Stimulated activated CD8-positive, alpha-beta memory T cell treated with anti-CD3 and anti-CD28 coated beads, Interleukin-4, amount 100 ng/mL, for 1 hour (primary cell): ENCODE data around the gene RALGAPB.

ENCODE experiments used
- DNase-seq, 2 donors: peaks; one replicate each; pipeline ENCODE4 v3.0.0-alpha.2; 2020; ENCODE audit warnings: low read depth in 2 of 2, low spot score in 1 of 2

RALGAPB gene

GRCh38 chr20:38545771-38546170 is 73.1 kb downstream of the RALGAPB start:
- DNase-seq = no peak

- no peak for DNase-seq
Measured at GRCh38 chr20:38547288-38548085, 74.8 kb downstream of the RALGAPB start.

DNA sequence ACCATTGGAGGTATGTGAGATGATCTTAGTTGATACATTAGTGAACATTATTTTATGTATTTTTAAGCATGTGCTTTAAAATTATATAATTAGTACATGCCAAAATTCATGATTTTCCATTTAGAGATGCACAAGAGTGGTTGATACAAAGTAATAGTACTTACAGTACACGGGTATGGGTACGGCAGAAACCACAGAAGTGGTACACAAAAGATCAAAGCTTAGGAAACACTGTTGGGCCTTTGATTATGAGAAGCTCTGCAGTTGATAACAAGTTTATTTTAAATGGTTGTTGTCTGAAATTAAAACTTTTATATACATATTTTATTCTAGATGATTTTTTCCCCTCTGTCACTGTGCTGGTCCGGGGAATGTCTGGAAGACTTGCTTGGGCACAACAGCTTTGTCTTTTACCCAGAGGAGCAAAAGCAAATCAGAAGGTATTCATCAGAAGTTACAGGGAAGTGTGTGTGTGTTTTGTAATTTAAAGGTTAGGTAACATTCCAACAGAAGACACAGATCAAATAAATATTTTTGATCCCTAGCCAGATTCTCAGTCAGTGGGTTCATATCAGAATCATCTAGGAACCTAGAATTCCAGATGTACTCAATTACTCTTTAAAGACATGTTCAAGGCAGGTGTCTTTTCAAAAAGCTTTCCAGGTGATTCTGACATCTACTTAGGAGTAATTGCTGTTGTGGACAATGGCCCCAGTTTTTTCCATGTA is 75.9 kb downstream of the RALGAPB start:
- DNase-seq = no peak

DNA sequence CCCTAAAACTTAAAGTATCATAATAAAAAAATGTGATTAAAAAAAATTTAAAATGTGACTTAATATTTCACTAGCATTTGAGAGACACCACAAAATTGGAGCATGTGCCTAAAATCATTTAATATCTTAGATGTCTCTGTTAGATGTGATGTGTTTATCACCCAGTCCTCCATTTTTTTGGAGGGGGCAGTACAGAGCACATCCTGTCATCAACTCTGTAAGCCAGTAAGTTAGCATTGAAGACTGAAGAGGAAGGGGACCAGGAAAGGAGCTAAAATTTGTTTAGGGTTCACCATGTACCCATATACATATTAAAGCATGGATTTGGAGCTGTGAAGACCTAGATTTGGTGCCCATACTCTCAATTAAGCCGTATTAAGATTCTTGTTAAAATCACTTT is 77.6 kb downstream of the RALGAPB start:
- DNase-seq = no peak

DNA sequence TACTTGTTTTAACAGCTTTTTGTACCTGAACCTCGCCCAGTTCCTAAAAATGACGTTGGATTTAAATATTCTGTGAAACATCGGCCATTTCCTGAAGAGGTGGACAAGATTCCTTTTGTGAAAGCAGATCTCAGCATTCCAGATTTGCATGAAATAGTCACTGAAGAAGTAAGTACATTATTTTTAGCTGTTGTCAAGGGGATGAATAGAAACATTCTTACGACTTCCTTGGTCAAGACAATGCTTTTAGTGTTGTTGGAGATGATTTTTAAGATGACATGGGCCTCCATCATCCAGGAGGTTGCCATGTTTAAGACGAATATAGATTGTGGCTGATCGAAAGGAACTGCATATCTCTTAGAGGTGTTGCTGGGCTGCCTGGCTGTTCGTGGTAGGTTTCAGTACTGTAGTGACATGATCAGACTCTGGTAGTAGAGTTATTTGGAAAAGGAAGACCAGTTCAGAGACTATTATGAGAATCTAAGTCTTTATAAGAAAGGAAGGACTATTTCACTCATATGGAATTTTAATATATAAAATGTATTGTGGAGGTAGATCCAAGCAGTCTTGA is 78.5 kb downstream of the RALGAPB start:
- no peak for DNase-seq

DNA sequence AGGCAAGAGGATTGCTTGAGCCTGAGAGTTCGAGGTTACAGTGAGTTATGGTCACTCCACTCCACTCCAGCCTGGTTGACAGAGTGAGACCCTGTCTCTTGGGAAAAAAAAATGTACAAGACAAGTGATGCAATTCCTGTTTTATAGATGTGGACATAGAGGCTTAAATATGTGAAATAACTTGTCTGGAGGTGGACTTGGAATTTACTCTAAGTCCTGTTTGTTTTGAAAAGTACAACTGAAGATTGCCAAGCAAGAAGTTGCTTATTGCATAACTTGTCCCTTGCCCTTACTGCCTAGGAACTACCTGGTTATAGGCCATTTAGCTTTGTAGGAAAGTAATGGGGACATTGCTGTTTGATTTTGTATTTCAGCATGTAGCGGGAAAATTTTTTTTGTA is 82.3 kb downstream of the RALGAPB start:
- DNase-seq = no peak

DNA sequence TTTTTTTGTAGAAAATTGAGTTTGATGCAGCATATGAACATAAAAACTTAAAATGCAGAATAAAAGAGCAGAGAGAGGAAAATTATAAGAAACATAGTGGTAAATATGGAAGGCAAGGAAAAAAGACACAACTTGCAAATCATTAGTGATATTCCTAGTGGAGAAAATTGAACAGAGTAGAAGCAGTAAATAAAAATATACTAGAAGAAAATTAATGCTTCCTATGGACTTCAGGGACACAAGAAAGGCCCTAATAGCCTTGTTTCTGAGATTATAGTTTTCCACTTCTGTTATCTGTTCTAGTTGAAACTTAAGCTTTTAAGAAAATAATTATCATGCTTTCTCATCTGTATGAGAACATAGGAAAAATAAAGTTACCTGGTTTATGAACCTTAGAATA is 82.8 kb downstream of the RALGAPB start:
- DNase-seq = no peak

GRCh38 chr20:38557174-38557573 is 84.5 kb downstream of the RALGAPB start:
- DNase-seq = no peak

- no peak for DNase-seq
Measured at GRCh38 chr20:38558596-38559360, 86.1 kb downstream of the RALGAPB start.

DNA sequence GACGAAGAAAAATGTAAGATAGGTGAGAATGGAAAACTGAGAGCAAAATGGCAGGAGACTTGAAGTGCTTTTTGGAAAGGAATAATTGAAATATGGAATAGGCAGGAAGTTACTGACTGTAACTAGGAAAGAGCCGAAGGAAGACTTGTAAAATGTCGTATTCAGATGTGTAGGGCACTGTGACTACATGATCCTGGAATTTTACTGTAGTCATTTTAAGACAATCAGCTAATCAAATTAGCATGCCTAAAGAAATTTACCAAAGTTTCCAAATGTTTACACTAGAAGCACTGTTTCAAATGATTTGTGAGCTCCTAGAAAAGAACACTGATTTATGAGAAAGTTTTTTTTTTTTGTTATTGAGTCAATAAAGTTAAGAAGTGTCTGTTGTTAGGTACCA is 87.1 kb downstream of the RALGAPB start:
- DNase-seq = no peak

DNA sequence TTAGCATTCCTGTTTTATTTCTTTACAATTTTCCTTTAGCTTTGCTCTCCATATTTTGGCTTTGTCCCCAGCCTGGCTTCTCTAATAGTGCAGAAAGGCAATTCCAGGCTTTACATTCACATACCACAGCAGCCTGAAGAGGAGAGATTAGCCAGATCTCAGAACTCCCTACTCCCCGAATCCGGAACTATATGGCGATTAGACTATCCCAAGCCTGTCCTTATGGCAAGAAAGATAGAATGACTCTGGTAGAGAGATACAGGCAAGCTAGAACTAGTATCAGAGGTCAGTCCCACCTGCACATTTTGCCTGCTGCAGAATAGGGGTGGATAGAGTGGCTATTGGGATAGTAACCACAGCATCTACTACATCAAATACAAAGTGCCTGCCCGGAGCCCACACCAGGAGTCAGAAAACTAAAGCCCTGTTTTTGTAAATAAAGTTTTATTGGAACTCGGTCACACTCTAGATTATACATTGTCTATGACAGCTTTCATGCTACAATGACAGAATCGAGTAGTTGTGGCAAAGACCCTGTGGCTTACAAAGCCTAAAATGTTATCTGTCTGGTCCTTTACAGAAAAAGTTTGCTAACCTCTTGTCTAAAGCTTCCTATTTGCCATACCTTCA is 91.3 kb downstream of the RALGAPB start:
- DNase-seq = no peak

- DNase-seq = no peak
Measured at GRCh38 chr20:38564680-38565079, 92.0 kb downstream of the RALGAPB start.

DNA sequence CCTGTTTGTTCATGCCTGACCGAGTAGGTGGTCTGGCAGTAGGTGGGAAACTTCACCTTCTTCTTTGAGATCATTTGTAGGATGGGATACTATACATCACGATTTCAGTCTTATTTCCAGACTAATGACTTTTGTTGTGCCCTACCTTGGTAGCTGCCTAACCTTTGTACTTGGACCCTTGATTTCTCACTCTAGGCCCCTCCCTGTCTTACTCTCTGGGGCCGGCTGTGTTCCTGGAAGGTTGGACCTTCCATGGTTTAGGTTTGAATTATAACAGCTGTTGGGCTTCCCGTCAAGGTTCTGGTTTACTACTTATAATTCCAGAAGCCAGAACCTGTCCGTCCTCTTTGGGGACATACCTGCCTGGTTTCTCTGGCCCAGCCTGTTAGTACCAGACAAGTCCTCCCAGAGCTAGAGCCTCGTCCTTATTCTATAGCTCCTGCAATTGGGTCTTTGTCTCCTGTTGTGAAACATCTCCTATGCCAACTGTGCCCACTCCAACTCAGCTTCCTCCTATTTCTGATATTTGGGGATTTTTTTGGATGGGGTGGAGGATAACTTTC is 93.5 kb downstream of the RALGAPB start:
- no peak for DNase-seq

- DNase-seq = no peak
Measured at GRCh38 chr20:38569747-38570525, 97.3 kb downstream of the RALGAPB start.

GRCh38 chr20:38573413-38573812 is 100.8 kb downstream of the RALGAPB start:
- DNase-seq = no peak

GRCh38 chr20:38579219-38579910 is 106.7 kb downstream of the RALGAPB start:
- DNase-seq = no peak

- no peak for DNase-seq
Measured at GRCh38 chr20:38579921-38580320, 107.3 kb downstream of the RALGAPB start.

DNA sequence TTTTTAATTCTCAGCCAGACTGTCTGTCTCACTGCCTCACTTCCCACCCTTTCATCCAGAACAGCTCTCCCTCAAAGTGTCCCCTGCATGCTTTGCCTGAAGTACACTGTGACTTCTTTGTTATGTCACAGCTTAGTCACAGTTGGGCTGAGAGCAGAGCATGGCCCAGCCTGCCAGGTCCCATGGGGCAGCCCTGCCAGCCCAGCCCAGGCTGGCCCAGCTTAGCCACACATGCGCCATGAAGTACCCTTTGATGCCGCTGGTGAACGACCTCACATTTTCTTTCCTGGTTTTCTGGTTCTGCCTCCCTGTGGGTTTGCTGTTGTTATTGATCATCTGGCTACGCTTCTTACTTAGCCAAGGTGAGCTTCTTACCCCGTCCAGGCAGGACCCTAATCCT is 108.4 kb downstream of the RALGAPB start, which contains the start of gene ADIG:
Gene ADIG (plus strand): TSS at position 185 of the 400 bp plus-strand sequence. CDS start 54 bp downstream, at position 239.
- DNase-seq = no peak

DNA sequence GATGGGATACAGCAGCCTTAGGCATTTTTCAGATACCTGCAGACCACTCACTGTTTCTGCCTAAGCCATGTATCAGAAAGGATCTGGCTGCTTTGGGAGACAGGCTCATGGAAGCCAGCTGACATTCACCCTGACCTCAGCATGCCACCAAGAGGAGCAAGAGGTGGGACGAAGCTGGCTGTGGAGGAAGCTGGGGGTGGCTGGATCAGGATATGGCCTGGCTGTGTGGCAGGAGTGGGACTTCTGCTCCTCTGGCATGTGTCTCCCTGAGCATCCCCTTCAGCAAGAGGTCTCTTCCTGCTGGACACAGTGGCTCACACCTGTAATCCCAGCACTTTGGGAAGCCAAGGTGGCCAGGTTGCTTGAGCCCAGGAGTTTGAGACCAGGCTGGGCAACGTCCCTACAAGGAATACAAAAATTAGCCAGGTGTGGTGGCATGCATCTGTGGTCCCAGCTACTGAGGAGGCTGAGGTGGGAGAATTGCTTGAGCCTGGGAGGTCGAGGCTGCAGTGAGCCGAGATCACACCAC is 109.3 kb downstream of the RALGAPB start:
- DNase-seq = no peak
